Vagina (tissue), 2 donors: Measurements from ENCODE around the gene CBFB.
A peak's percentile ranks its signal among the peaks of the same experiment; 100 is the strongest.

ENCODE experiments used
- POLR2AphosphoS5 ChIP-seq, 2 donors: sonication (generic); formaldehyde crosslinking; IDR thresholded peaks; one replicate each; pipeline ENCODE4 v1.9.0; 2017; ENCODE audit warnings: antibody characterized with exemption in 2 of 2, mild to moderate bottlenecking in 2 of 2, low read depth in 1 of 2; ENCODE audit not compliant: insufficient read depth in 1 of 2
- TF ChIP-seq, protein P1 (sequence below), 3 experiments: fragments of 450-650 bp in 2 of 3; fragments of 200-600 bp in 1 of 3; sonication (generic) in 1 of 3; IDR thresholded peaks; one replicate each; pipeline ENCODE4 v1.5.1; 2017 to 2019; ENCODE audit warnings: antibody characterized with exemption in 3 of 3, mild to moderate bottlenecking in 2 of 3, moderate library complexity in 2 of 3

DNA sequence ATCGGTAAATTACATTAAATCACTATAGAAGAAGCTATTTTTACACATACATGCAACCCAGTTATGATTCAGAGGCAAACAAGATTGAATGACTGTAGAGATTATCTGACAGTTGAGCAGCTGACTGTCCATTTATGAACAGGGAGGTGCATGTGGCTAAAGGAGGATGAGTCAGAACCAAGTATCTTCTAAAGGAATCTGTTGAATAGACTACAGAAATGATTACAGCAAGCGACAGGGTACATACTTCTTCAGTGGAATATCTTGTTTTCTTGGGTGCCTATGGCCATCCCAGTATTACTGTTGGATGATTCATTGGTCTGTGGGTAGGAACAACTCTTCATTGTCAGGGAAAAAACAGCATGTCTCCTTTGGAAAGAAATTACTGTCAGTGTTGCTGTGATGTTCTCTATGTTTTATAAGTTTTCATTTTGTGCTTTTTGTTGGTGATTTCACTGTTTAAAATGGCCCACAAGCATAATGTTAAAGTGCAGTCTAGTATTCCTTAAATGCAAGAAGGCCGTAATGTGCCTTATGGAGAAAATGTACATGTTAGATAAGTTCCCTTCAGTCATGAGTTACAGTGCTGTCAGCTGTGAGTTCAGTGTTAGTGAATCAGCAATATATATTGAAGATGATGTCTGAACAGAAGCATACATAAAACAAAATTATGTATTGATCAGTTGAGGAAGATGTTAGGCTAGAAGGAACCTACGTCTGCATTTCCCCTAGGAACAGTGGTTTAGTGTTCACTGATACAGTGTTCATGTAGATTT lies 27.0 kb downstream of the CBFB start:
- peak in 1 of 2 donors; percentile 72 for TF ChIP-seq POLR2AphosphoS5 (IDR thresholded peaks at IDR 0.05; ENCODE audit: insufficient read depth in 1 of 2, low read depth in 1 of 2)
- TF ChIP-seq, protein P1, sequence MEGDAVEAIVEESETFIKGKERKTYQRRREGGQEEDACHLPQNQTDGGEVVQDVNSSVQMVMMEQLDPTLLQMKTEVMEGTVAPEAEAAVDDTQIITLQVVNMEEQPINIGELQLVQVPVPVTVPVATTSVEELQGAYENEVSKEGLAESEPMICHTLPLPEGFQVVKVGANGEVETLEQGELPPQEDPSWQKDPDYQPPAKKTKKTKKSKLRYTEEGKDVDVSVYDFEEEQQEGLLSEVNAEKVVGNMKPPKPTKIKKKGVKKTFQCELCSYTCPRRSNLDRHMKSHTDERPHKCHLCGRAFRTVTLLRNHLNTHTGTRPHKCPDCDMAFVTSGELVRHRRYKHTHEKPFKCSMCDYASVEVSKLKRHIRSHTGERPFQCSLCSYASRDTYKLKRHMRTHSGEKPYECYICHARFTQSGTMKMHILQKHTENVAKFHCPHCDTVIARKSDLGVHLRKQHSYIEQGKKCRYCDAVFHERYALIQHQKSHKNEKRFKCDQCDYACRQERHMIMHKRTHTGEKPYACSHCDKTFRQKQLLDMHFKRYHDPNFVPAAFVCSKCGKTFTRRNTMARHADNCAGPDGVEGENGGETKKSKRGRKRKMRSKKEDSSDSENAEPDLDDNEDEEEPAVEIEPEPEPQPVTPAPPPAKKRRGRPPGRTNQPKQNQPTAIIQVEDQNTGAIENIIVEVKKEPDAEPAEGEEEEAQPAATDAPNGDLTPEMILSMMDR (IDR thresholded peaks at IDR 0.05) = no peak
